ENCODE results near the gene ASB9. TPM values are rescaled to one million over a fixed set of nuclear protein-coding genes. Genes with fewer than 3 reads are reported as not detected.

Gene ASB9
- total RNA-seq, 4 donors from 2014 or later: 0.65 to 15.4 (median 2.4) TPM

DNA sequence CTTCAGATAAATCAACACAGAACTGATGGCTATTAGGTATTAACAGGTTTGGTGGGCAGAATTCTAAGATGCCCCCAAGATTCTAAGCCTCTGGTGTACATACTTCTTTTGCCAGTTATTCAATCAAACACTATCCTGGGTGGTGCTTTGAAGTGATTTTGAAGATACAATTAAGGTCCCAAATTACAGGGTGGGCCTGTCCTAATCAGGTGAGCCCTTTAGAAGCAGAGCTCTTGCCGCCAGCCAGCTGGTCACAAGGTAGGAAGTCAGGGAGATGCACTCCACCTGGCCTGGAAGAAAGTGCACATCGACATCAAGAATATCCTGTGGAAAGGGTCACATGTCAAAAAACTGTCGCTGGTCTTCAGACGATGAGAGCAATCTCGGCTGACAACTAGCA is 29.5 kb downstream of the ASB9 start:
- TF ChIP-seq, protein P1, sequence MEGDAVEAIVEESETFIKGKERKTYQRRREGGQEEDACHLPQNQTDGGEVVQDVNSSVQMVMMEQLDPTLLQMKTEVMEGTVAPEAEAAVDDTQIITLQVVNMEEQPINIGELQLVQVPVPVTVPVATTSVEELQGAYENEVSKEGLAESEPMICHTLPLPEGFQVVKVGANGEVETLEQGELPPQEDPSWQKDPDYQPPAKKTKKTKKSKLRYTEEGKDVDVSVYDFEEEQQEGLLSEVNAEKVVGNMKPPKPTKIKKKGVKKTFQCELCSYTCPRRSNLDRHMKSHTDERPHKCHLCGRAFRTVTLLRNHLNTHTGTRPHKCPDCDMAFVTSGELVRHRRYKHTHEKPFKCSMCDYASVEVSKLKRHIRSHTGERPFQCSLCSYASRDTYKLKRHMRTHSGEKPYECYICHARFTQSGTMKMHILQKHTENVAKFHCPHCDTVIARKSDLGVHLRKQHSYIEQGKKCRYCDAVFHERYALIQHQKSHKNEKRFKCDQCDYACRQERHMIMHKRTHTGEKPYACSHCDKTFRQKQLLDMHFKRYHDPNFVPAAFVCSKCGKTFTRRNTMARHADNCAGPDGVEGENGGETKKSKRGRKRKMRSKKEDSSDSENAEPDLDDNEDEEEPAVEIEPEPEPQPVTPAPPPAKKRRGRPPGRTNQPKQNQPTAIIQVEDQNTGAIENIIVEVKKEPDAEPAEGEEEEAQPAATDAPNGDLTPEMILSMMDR (IDR thresholded peaks at IDR 0.05; ENCODE audit: low read depth): no peak

DNA sequence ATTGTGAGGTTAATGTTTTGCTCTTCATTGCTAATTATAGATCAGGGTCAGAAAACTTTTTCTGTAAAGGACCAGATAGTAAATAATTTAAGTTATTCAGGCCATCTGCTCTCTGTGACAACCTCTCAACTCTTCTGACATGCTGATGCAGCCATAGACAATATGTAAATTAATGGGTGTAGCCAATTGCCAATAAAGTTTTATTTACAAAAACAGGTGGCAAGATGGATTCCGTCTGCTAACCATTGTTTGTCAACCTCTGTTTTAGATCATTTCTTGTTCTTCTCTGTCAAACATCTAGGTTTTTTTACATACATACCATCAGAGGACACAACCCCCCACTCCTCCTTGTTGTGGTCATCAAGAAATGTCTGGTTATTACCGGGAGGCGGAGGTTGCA is 33.7 kb downstream of the ASB9 start:
- TF ChIP-seq, protein P1 (IDR thresholded peaks at IDR 0.05; ENCODE audit: low read depth): no peak

DNA sequence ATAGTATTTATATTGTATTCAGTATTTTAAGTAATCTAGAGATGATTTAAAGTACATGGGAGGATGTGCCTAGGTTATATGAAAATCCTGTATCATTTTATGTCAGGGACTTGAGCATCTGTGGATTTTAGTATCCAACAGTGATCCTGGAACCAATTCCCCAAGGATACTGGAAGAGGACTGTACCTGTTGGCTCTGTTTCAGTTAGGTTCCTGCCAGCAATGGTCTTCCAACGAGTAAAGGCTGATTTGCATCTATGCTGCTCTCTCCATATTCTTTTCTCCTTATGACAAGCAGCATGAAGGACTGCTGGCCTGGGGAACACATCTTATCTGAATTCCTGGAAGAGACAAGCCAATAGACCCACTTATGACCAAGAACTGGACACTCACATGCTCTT is 34.9 kb downstream of the ASB9 start:
- TF ChIP-seq, protein P1 (IDR thresholded peaks at IDR 0.05; ENCODE audit: low read depth): no peak

DNA sequence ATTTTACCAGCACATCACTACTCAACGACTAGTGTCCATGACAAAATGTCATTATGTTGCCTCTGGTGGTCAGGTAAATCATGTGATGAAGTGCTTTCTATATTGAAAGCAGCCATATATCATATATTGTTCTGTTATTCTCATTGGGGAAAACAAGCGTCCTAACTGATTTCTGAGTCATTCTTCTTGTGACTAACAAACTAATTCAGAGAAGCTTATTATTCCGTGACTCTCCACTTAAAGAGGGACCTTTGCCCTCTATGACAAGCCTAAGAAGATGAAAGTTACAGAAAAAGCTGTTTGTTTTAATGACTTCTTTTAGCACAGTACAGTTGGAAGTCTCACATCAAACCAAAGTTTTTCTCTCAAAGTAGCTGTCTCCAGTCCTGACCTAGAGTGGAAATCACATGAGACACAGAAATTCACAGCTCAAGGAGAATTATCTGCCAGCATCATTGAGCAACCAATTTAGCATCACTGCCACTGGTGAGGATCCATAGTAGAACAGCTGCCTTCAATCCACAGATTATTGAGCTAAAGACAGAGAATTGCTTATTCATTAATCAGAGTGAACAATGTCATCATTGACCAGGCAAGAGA is 36.4 kb downstream of the ASB9 start:
- TF ChIP-seq, protein P1 (IDR thresholded peaks at IDR 0.05; ENCODE audit: low read depth): no peak

DNA sequence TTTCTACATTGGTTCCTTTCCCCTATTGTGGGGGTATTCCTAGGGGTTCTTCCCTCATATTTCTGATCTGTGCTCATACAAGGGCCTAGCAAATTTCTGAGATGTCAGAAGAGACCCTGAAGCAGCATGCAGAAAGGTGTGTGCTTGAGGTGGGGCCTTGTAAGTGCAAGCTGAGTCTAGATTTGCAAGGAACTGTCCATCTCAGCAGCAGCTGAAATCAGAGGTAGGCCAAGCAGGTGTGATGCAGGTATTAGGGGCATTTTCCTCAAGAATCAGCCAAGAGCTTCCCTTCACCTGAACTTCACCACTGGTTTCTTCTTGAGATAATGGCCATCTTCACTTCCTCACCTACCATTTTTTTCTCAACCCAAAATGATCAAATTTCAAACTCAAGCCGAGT is 45.1 kb downstream of the ASB9 start:
- TF ChIP-seq, protein P1 (IDR thresholded peaks at IDR 0.05; ENCODE audit: low read depth): no peak

DNA sequence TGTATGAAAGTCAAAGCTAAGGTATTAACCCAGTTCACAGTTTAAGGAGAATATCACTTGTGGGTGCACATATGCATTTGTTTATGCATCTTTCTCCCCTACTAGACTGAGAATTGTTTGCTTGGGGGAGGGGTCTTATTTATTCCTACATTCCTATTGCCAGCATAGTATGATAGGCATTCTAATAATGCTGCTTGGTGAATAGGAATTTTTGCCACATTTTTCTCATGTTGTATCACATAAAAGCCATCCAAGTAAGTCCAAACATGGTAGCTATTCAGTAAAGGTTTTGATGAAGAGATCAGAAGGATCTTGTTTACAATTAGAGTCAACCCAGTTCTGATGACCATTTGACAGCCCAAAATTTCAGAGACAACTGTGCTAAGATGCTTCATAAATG is 48.6 kb downstream of the ASB9 start:
- TF ChIP-seq, protein P1 (IDR thresholded peaks at IDR 0.05; ENCODE audit: low read depth): no peak

DNA sequence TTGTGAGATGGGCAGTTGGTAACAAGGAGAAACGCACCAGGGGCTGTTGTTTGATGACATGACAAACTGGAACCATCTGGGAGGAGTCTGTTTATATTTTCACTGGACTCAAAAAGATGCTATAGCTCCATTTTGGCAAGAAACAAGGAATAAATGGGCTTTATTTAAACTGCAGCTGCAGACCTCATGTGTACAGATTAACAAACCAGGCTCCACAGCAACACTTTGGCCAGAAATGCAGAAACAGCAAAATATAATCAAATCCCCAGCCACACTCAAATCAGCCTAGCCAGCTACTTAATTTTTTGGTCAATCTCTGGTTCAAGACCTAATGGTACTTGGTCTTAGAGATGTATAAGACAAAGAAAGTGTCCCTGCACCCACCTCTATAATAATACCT is 52.7 kb downstream of the ASB9 start:
- TF ChIP-seq, protein P1 (IDR thresholded peaks at IDR 0.05; ENCODE audit: low read depth): no peak
